ENCODE measurements around the gene NOP53. TPM values are rescaled to one million over a fixed set of nuclear protein-coding genes. Genes with fewer than 3 reads are reported as not detected.
A peak's percentile ranks its signal among the peaks of the same experiment; 100 is the strongest.

The NOP53 gene
- total and polyA plus RNA-seq, 2 experiments from 2014 or later = 167 to 192 TPM

GRCh38 chr19:47729799-47730520 lies 15.4 kb upstream of the NOP53 start:
- Histone ChIP-seq H3F3A (replicated peaks; ENCODE audit: low read depth) (peaks cover 8% of the 10 kb centered on the region; the same call in 1 of the 2 replicates), H3K9me2 (ENCODE audit: insufficient read depth) (peaks cover 2% of the 10 kb centered on the region; the same call in 1 of the 2 replicates), H3K27me3 (ENCODE audit: insufficient read depth) (no peaks in the 10 kb centered on the region), H4K20me1 (replicated peaks; ENCODE audit: insufficient read depth) (no peaks in the 10 kb centered on the region), H3K27ac (ENCODE audit: low read depth) (peak overlapping the region; percentile 72; the same call in 1 of the 2 replicates), H3K36me3 (ENCODE audit: insufficient read depth) (no peaks in the 10 kb centered on the region), H3K4me1 (ENCODE audit: insufficient read depth) (peaks cover 6% of the 10 kb centered on the region; the same call in 1 of the 2 replicates), H2AFZ (peak overlapping the region; percentile 96), H3K79me2 (replicated peaks; ENCODE audit: insufficient read depth) (no peaks in the 10 kb centered on the region), H3K4me3 (peak overlapping the region; percentile 85), H3K4me2 (peak overlapping the region; percentile 94)
- Mint-ChIP-seq H3K4me3 (peak overlapping the region; percentile 89), H3K36me3 (ENCODE audit: low read depth) (peaks cover 5% of the 10 kb centered on the region; the same call in 2 of the 3 replicates), H3K27me3 (ENCODE audit: insufficient read depth, low read depth, poor library complexity) (peaks cover 15% of the 10 kb centered on the region), H3K4me1 (peaks cover 11% of the 10 kb centered on the region), H3K27ac (peak overlapping the region; percentile 56; the same call in 1 of the 2 replicates), H3K9me3 (no peaks in the 10 kb centered on the region)
- TF ChIP-seq ZNF462 (CRISPR knock-in tag; IDR thresholded peaks at IDR 0.05) (no peak), POLR2AphosphoS5 (IDR thresholded peaks at IDR 0.05; ENCODE audit: low read depth) (peak; percentile 61)
- ATAC-seq = peak; percentile 94
- peak; percentile 97 for DNase-seq (ENCODE audit: low spot score)

DNA sequence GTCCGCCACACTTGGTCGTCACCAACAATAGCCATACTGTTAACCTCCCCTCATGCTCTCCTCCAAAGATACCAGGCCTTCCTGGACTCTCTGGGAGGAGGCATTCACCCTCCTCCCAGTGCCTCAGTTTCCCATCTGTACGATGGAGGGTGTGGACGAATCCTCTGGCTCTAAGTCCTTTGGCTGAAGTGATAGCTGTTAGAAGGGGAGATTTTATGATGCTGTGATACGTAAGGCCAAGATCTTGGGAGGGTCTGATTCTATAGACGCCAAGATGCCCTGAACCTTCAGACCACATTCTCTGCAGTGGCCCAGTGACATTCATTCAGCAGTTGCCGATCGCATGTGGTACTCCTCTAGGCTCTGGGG lies 14.8 kb upstream of the NOP53 start:
- H3K27me3 Mint-ChIP-seq (ENCODE audit: insufficient read depth, low read depth, poor library complexity) = peaks cover 15% of the 10 kb centered on the region
- Histone ChIP-seq H3K27ac (ENCODE audit: low read depth) (no peak overlapping the region), H3K9me2 (ENCODE audit: insufficient read depth) (peaks cover 2% of the 10 kb centered on the region; the same call in 1 of the 2 replicates), H3K4me1 (ENCODE audit: insufficient read depth) (peaks cover 6% of the 10 kb centered on the region; the same call in 1 of the 2 replicates), H4K20me1 (replicated peaks; ENCODE audit: insufficient read depth) (no peaks in the 10 kb centered on the region), H3K27me3 (ENCODE audit: insufficient read depth) (no peaks in the 10 kb centered on the region), H3K4me3 (peak overlapping the region; percentile 85; the same call in 1 of the 2 replicates), H3K79me2 (replicated peaks; ENCODE audit: insufficient read depth) (no peaks in the 10 kb centered on the region), H3K36me3 (ENCODE audit: insufficient read depth) (no peaks in the 10 kb centered on the region), H3F3A (replicated peaks; ENCODE audit: low read depth) (peaks cover 8% of the 10 kb centered on the region; the same call in 1 of the 2 replicates), H3K4me2 (0 out of 2 replicates have a peak overlapping the region, but pooled peaks have one; percentile 94), H2AFZ (peak overlapping the region; percentile 56; the same call in 1 of the 2 replicates)
- no peak overlapping the region for H3K27ac Mint-ChIP-seq
- H3K9me3 Mint-ChIP-seq = no peaks in the 10 kb centered on the region
- H3K4me1 Mint-ChIP-seq = peaks cover 11% of the 10 kb centered on the region
- ATAC-seq (no peak), DNase-seq (ENCODE audit: low spot score) (no peak)
- H3K36me3 Mint-ChIP-seq (ENCODE audit: low read depth) = peaks cover 5% of the 10 kb centered on the region; the same call in 2 of the 3 replicates
- peak overlapping the region; percentile 89 for H3K4me3 Mint-ChIP-seq
- TF ChIP-seq ZNF114 (CRISPR knock-in tag; IDR thresholded peaks at IDR 0.05) (no peak), NANOG (IDR thresholded peaks at IDR 0.05; ENCODE audit: borderline replicate concordance) (no peak), CTCF (conservative IDR thresholded peaks at IDR 0.05; ENCODE audit: low read depth in 2 of 2) (no peak), ZNF331 (CRISPR knock-in tag; IDR thresholded peaks at IDR 0.05; ENCODE audit: low read depth) (no peak), POLR2AphosphoS5 (IDR thresholded peaks at IDR 0.05; ENCODE audit: low read depth) (no peak), EZH2 (IDR thresholded peaks at IDR 0.05; ENCODE audit: low read depth, unreplicated experiment) (no peak), JUNB (IDR thresholded peaks at IDR 0.05; ENCODE audit: unreplicated experiment) (no peak), STAT1 (IDR thresholded peaks at IDR 0.05; ENCODE audit: unreplicated experiment) (no peak), ETS1 (IDR thresholded peaks at IDR 0.05) (no peak)
